Measurements from ENCODE around the gene NHLRC2. TPM values are rescaled to one million over a fixed set of nuclear protein-coding genes. Genes with fewer than 3 reads are reported as not detected.

Gene NHLRC2
- total RNA-seq, 1 experiment from 2014 or later, result 39.8 TPM

DNA sequence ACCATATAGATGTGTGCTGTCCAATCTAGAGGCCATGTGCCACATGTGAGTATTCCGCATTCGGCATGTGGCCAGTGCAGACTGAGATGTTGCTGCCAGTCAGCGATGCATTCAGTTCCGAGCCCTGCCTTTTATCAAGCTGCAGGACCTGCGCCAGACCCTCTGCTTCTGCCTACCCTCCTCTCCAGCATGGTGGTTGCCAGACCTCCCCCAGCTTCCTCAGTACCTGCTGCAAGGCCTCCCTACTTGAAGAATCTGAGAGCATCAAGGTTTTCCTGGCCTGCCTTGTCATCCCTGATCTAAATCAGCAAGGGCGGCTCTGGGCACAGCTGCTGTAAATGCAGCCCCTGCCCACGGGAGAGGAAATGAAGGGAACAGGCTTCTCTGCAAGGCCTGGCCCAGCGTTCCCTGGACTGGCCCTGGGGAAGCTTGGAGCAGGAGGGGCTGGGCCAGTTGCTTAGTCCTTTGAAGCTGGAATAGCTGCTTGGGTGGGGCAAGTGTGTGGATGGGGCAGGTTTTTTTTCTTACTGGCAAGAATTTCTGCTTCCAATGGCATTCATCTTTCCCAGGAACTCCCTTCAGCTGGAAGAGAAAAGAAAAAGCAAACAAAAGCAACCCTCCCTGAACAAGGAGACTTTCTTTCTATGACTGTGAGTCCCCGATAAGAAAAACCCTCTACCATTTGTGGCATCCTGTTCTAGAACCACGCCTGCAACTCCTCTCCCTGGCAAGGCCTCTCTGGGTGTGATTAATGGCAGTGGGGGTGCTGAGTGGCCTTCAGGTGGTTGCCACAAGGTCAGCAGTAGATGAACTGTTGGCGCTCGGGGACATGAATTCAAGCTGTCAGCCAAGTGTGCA is 93.0 kb downstream of the NHLRC2 start:
- Mint-ChIP-seq H3K9me3 (ENCODE audit: unreplicated experiment) (no peaks in the 10 kb centered on the region), H3K4me3 (ENCODE audit: unreplicated experiment) (no peak overlapping the region), H3K27me3 (ENCODE audit: insufficient read depth, unreplicated experiment) (no peaks in the 10 kb centered on the region), H3K4me1 (ENCODE audit: insufficient read depth, unreplicated experiment) (peaks cover 15% of the 10 kb centered on the region), H3K27ac (ENCODE audit: low read depth, unreplicated experiment) (no peak overlapping the region), H3K36me3 (ENCODE audit: insufficient read depth, unreplicated experiment) (no peaks in the 10 kb centered on the region)
- no peak for DNase-seq (ENCODE audit: unreplicated experiment)
- ChIA-PET POLR2A (interaction anchor here (0.5 to 0.9 kb wide), 2 partner anchors 15 to 22 kb away, joined by 3 to 4 read pairs; no protein-coding TSS in a partner anchor), CTCF (interaction anchor here (1.0 kb wide), 1 partner anchor 243 kb away, joined by 5 read pairs; no protein-coding TSS in a partner anchor)
- intact Hi-C loops (cut with micrococcal nuclease), result no loop called here
- no TSS peak for BruUV-seq (replicated peaks)
- TF ChIP-seq, protein P1, sequence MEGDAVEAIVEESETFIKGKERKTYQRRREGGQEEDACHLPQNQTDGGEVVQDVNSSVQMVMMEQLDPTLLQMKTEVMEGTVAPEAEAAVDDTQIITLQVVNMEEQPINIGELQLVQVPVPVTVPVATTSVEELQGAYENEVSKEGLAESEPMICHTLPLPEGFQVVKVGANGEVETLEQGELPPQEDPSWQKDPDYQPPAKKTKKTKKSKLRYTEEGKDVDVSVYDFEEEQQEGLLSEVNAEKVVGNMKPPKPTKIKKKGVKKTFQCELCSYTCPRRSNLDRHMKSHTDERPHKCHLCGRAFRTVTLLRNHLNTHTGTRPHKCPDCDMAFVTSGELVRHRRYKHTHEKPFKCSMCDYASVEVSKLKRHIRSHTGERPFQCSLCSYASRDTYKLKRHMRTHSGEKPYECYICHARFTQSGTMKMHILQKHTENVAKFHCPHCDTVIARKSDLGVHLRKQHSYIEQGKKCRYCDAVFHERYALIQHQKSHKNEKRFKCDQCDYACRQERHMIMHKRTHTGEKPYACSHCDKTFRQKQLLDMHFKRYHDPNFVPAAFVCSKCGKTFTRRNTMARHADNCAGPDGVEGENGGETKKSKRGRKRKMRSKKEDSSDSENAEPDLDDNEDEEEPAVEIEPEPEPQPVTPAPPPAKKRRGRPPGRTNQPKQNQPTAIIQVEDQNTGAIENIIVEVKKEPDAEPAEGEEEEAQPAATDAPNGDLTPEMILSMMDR (IDR thresholded peaks at IDR 0.05; ENCODE audit: unreplicated experiment), result no peak

DNA sequence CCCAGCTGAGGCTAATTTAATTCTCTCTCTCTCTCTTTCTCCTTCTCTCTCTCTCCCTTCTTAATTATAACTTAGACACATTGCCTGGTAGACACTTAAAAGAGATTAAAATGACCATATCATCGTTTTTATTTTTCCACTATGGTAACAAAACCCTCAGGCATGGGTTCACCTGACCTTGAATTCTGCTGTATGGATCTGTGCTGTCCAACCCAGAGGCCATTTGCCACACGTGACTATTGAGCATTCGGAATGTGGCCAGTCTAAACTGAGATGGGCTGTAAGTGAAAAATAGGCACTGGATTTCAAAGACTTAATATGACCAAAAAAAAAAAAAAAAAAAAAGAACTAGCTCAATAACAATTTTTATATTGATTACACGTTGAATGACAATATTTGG is 93.6 kb downstream of the NHLRC2 start:
- DNase-seq (ENCODE audit: unreplicated experiment), result no peak
- POLR2A ChIA-PET, result interaction anchor here (0.5 to 0.9 kb wide), 2 partner anchors 16 to 23 kb away, joined by 3 to 4 read pairs; no protein-coding TSS in a partner anchor
- Mint-ChIP-seq H3K27ac (ENCODE audit: low read depth, unreplicated experiment) (no peak overlapping the region), H3K4me1 (ENCODE audit: insufficient read depth, unreplicated experiment) (peaks cover 15% of the 10 kb centered on the region), H3K4me3 (ENCODE audit: unreplicated experiment) (no peak overlapping the region), H3K36me3 (ENCODE audit: insufficient read depth, unreplicated experiment) (no peaks in the 10 kb centered on the region), H3K9me3 (ENCODE audit: unreplicated experiment) (no peaks in the 10 kb centered on the region), H3K27me3 (ENCODE audit: insufficient read depth, unreplicated experiment) (no peaks in the 10 kb centered on the region)
- CTCF ChIA-PET, result interaction anchor here (0.7 kb wide), 1 partner anchor 82 kb away, joined by 3 read pairs; no protein-coding TSS in a partner anchor
- intact Hi-C loops (cut with micrococcal nuclease), result no loop called here
- no TSS peak for BruUV-seq (replicated peaks)
- TF ChIP-seq, protein P1 (IDR thresholded peaks at IDR 0.05; ENCODE audit: unreplicated experiment), result no peak

DNA sequence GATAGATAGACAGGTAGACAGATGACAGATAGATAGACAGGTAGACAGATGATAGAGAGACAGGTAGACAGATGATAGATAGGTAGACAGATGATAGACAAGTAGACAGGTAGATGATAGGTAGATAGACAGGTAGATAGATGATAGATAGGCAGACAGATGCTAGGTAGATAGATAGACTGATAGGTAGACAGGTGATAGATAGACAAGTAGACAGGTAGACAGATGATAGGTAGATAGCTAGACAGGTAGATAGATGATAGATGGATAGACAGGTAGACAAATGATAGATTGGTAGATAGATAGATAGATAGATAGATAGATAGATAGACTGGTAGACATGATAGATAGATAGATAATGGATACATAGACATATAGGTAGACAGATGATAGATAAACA is 95.8 kb downstream of the NHLRC2 start:
- no TSS peak for BruUV-seq (replicated peaks)
- H3K36me3 Mint-ChIP-seq (ENCODE audit: insufficient read depth, unreplicated experiment), result no peaks in the 10 kb centered on the region
- H3K4me1 Mint-ChIP-seq (ENCODE audit: insufficient read depth, unreplicated experiment), result peaks cover 11% of the 10 kb centered on the region
- POLR2A ChIA-PET, result interaction anchor here (0.8 to 2.2 kb wide), 2 partner anchors 10 to 18 kb away, joined by 3 to 7 read pairs; no protein-coding TSS in a partner anchor
- H3K27ac Mint-ChIP-seq (ENCODE audit: low read depth, unreplicated experiment), result no peak overlapping the region
- no peak overlapping the region for H3K4me3 Mint-ChIP-seq (ENCODE audit: unreplicated experiment)
- TF ChIP-seq, protein P1 (IDR thresholded peaks at IDR 0.05; ENCODE audit: unreplicated experiment), result no peak
- no peak for DNase-seq (ENCODE audit: unreplicated experiment)
- intact Hi-C loops (cut with micrococcal nuclease), result loop anchor here (10.0 kb wide), 1 partner anchor 75 kb away; no protein-coding TSS in a partner anchor
- H3K27me3 Mint-ChIP-seq (ENCODE audit: insufficient read depth, unreplicated experiment), result no peaks in the 10 kb centered on the region
- CTCF ChIA-PET, result interaction anchor here (0.6 to 0.7 kb wide), 2 partner anchors 16 to 450 kb away, joined by 3 read pairs; no protein-coding TSS in a partner anchor
- H3K9me3 Mint-ChIP-seq (ENCODE audit: unreplicated experiment), result no peaks in the 10 kb centered on the region

DNA sequence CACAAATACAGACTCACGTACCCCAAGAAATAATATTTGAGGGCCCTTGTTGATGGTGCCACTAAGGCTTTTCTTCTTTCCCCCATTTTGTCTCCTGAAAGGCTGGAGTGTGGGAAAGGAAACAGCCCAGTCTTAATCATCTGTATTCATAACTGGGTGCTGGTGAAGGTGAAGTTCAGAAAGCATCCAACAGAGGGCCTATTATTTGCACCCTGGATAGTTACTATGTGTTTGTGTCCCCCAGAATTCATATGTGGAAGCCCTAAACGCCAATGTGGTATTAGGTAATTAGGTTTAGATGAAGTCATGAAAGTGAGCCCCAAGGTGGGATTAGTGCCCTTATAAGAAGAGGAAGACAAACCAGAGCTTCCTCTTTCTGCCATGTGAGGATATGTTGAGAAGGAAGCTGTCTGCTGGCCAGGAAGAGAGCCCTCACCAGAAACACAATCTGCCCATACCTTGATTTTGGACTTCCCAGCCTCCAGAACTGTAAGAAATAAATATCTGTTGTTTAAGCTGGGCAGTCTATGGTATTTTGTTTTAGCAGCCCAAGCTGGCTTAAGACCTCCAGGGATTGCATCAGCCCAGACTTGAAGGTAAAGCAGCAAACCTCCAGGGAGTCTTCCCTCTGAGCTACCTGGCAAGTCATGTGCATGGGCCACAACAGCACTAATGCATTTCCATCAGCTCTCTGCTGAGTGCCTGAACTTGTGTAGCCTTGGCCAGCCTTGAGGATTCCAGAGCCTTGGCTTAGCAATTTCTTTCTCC is 99.2 kb downstream of the NHLRC2 start:
- H3K4me1 Mint-ChIP-seq (ENCODE audit: insufficient read depth, unreplicated experiment), result peaks cover 21% of the 10 kb centered on the region
- intact Hi-C loops (cut with micrococcal nuclease), result loop anchor here (10.0 kb wide), 1 partner anchor 71 kb away; no protein-coding TSS in a partner anchor
- no peak overlapping the region for H3K27ac Mint-ChIP-seq (ENCODE audit: low read depth, unreplicated experiment)
- no TSS peak for BruUV-seq (replicated peaks)
- ChIA-PET POLR2A (no interaction called here), CTCF (interaction anchor here (0.6 to 1.2 kb wide), 2 partner anchors 23 to 106 kb away, joined by 3 to 6 read pairs; no protein-coding TSS in a partner anchor)
- TF ChIP-seq, protein P1 (IDR thresholded peaks at IDR 0.05; ENCODE audit: unreplicated experiment), result no peak
- H3K27me3 Mint-ChIP-seq (ENCODE audit: insufficient read depth, unreplicated experiment), result no peaks in the 10 kb centered on the region
- H3K4me3 Mint-ChIP-seq (ENCODE audit: unreplicated experiment), result no peak overlapping the region
- H3K36me3 Mint-ChIP-seq (ENCODE audit: insufficient read depth, unreplicated experiment), result no peaks in the 10 kb centered on the region
- no peaks in the 10 kb centered on the region for H3K9me3 Mint-ChIP-seq (ENCODE audit: unreplicated experiment)
- peak; percentile 31 for DNase-seq (ENCODE audit: unreplicated experiment)
